KMS-11 (cell line): ENCODE data around the gene CFAP52.
A peak's percentile ranks its signal among the peaks of the same experiment; 100 is the strongest.

Experiments
- H2AFZ ChIP-seq: fragments of 200-600 bp; sonication (generic); 2 replicates; pipeline ENCODE4 v1.6.1; 2016; ENCODE audit warnings: antibody characterized with exemption, mixed run types, low read depth
- H3K27ac ChIP-seq: fragments of 200-600 bp; sonication (generic); 2 replicates; pipeline ENCODE4 v1.6.1; 2016; ENCODE audit warnings: mild to moderate bottlenecking, mixed run types
- H3K27me3 ChIP-seq: fragments of 200-600 bp; sonication (generic); 2 replicates; pipeline ENCODE4 v1.6.1; 2017; ENCODE audit warnings: mild to moderate bottlenecking, low read depth, mixed run types, moderate library complexity; ENCODE audit not compliant: insufficient read depth
- H3K36me3 ChIP-seq: fragments of 200-600 bp; sonication (generic); 2 replicates; pipeline ENCODE4 v1.6.1; 2017; ENCODE audit warnings: mild to moderate bottlenecking, mixed run types; ENCODE audit not compliant: insufficient read depth
- H3K4me1 ChIP-seq: fragments of 200-600 bp; sonication (generic); 2 replicates; pipeline ENCODE4 v1.6.1; 2016; ENCODE audit warnings: mild to moderate bottlenecking, low read depth, mixed run types; ENCODE audit not compliant: poor library complexity, severe bottlenecking
- H3K4me2 ChIP-seq: fragments of 200-600 bp; sonication (generic); 2 replicates; pipeline ENCODE4 v1.7.0; 2016; ENCODE audit warnings: mild to moderate bottlenecking, mixed run types
- H3K4me3 ChIP-seq: fragments of 200-600 bp; sonication (generic); IDR thresholded peaks from 2 replicates; pipeline ENCODE4 v1.6.1; 2017; ENCODE audit warnings: low read depth, low read length, mixed read lengths; ENCODE audit not compliant: insufficient read depth
- H3K79me2 ChIP-seq: fragments of 200-600 bp; sonication (generic); 2 replicates; pipeline ENCODE4 v1.6.1; 2016; ENCODE audit warnings: low read depth, mixed run types; ENCODE audit not compliant: insufficient read depth
- H3K9ac ChIP-seq: fragments of 200-600 bp; sonication (generic); 2 replicates; pipeline ENCODE4 v1.6.1; 2016; ENCODE audit warnings: mild to moderate bottlenecking, mixed run types
- H4K20me1 ChIP-seq: fragments of 200-600 bp; sonication (generic); 2 replicates; pipeline ENCODE4 v1.6.1; 2016; ENCODE audit warnings: mild to moderate bottlenecking, mixed run types; ENCODE audit not compliant: insufficient read depth
- TF ChIP-seq, protein P1 (sequence below): fragments of 200-600 bp; sonication (generic); conservative IDR thresholded peaks from 2 replicates; pipeline ENCODE4 v1.6.1; 2017; ENCODE audit warnings: low read depth, mild to moderate bottlenecking, antibody characterized with exemption, low read length, moderate library complexity, mixed read lengths

CFAP52 gene

DNA sequence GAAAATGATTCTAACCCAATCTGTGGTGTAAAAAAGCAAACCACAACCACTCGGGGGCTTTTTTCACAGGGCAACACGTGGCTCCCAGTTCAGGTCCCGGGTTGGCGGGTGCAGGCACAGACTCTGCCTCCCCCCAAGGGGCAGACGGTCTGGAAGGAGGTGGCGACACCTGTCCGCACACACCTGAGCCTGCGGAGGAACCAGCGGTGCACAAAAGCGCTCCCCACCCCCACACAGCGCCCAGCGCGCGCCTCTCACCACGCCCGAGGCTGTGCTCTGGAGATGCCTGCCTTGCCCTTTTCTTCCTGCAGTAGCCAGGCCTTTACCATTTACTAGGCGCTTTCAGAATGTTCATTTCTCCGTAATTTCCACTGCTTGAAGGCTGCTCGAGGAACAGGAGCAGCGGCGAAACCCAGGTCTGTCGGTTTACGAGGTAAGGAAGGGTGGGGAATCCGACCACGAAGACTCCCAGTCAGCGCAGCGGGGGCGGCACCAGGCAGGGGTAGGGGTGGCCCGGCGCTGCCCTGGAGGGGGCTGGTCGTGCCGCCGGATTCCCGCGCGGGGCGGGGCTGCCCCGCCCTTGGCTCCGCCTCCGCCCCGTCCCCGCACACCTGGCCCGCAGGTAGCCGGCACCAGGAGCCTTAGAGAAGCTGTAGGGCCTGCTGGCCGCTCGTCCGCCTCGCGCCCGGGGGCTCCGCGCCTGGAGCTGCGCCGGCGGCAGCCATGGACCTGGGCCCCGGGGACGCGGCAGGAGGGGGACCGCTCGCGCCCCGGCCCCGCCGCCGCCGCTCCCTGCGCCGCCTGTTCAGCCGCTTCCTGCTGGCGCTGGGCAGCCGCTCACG lies 68.7 kb downstream of the CFAP52 start, which contains the start of gene USP43:
Gene USP43, plus strand, starts transcription at position 608 of the 842 bp plus-strand sequence. Its CDS starts 116 bp downstream, at position 724.
- H3K36me3 ChIP-seq: no peaks in the 10 kb centered on the region
- no peaks in the 10 kb centered on the region for H3K79me2 ChIP-seq
- H3K27me3 ChIP-seq: no peaks in the 10 kb centered on the region
- H2AFZ ChIP-seq: peak within 1 kb of the TSS; percentile 30; the same call in 1 of the 2 replicates
- peak within 1 kb of the TSS; percentile 61 for H3K9ac ChIP-seq
- no peaks in the 10 kb centered on the region for H4K20me1 ChIP-seq
- TF ChIP-seq, protein P1, sequence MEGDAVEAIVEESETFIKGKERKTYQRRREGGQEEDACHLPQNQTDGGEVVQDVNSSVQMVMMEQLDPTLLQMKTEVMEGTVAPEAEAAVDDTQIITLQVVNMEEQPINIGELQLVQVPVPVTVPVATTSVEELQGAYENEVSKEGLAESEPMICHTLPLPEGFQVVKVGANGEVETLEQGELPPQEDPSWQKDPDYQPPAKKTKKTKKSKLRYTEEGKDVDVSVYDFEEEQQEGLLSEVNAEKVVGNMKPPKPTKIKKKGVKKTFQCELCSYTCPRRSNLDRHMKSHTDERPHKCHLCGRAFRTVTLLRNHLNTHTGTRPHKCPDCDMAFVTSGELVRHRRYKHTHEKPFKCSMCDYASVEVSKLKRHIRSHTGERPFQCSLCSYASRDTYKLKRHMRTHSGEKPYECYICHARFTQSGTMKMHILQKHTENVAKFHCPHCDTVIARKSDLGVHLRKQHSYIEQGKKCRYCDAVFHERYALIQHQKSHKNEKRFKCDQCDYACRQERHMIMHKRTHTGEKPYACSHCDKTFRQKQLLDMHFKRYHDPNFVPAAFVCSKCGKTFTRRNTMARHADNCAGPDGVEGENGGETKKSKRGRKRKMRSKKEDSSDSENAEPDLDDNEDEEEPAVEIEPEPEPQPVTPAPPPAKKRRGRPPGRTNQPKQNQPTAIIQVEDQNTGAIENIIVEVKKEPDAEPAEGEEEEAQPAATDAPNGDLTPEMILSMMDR: no peak
- peak within 1 kb of the TSS; percentile 54; the same call in 1 of the 2 replicates for H3K4me2 ChIP-seq
- H3K4me3 ChIP-seq: no peak within 1 kb of the TSS
- H3K27ac ChIP-seq: peak within 1 kb of the TSS; percentile 64
- no peaks in the 10 kb centered on the region for H3K4me1 ChIP-seq

DNA sequence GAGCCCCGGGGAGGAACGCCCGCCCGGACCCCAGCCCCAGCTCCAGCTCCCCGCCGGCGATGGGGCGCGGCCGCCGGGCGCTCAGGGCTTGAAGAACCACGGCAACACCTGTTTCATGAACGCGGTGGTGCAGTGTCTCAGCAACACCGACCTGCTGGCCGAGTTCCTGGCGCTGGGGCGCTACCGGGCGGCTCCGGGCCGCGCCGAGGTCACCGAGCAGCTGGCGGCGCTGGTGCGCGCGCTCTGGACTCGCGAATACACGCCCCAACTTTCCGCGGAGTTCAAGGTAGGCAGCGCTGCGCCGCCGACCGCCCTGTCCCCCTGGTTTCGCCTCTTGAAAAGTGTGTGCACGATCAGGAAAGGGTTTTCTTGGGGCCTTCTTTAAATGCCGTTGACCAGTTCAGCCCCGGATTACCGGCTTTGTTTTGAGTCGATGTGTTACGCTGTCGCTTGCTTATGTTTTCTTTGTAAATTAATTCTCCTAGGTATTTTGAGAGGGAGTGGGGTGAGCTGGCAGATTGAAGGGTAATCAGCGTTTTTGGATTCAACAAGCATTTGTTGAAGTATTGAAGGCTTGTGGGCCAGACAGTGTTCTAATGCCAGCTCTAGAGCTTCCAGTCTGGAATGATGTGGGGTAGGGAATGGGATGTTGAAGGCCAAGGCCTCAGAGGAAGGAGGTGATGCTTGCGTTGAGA lies 69.6 kb downstream of the CFAP52 start:
- H2AFZ ChIP-seq: peak overlapping the region; percentile 30; the same call in 1 of the 2 replicates
- peak overlapping the region; percentile 54; the same call in 1 of the 2 replicates for H3K4me2 ChIP-seq
- no peaks in the 10 kb centered on the region for H3K36me3 ChIP-seq
- no peaks in the 10 kb centered on the region for H4K20me1 ChIP-seq
- no peak overlapping the region for H3K27ac ChIP-seq
- H3K4me3 ChIP-seq: no peak overlapping the region
- TF ChIP-seq, protein P1: no peak
- no peak overlapping the region; the same call in 1 of the 2 replicates for H3K9ac ChIP-seq
- no peaks in the 10 kb centered on the region for H3K27me3 ChIP-seq
- H3K79me2 ChIP-seq: no peaks in the 10 kb centered on the region
- no peaks in the 10 kb centered on the region for H3K4me1 ChIP-seq

DNA sequence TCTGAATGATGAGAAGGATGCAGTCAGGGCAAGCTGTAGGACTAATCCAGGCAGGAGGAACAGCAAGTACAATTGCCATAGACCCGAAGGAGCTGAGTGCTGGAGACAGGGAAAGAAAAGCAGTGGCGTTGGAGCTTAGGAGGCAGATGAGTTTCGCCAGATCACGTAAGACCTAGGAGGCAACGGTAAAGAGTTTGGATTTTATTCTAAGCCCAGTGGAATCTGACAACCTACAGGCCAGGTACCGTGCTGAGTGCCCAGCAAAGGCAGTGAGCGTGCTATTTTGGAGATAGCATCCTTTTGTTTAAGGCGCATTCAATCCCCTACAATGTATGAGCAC lies 70.1 kb downstream of the CFAP52 start:
- H3K79me2 ChIP-seq: no peaks in the 10 kb centered on the region
- no peak overlapping the region for H3K9ac ChIP-seq
- no peak overlapping the region for H2AFZ ChIP-seq
- H3K4me3 ChIP-seq: no peak overlapping the region
- H3K27me3 ChIP-seq: no peaks in the 10 kb centered on the region
- no peaks in the 10 kb centered on the region for H3K36me3 ChIP-seq
- H3K4me2 ChIP-seq: peak overlapping the region; percentile 54; the same call in 1 of the 2 replicates
- no peaks in the 10 kb centered on the region for H3K4me1 ChIP-seq
- no peaks in the 10 kb centered on the region for H4K20me1 ChIP-seq
- no peak overlapping the region for H3K27ac ChIP-seq
- TF ChIP-seq, protein P1: no peak

DNA sequence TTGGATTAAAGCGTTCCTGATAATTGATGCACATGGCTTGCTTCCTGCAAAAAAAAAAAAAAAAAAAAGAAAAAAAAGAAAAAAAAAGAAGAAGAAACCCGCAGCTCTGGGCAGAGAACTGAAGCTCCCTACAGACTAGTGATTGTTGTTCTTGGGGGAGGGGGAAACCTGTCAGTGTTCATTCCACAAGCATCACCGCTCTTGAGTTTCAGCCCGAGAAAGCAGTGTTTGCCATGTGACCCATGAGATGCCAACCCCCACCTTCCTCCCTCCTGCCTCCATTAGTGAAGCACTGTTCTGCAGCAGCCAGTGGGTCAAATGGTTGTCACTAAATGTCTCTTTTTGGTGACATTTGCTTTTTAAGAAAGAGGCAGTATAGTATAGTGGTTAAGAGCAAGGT lies 70.6 kb downstream of the CFAP52 start:
- TF ChIP-seq, protein P1: no peak
- Histone ChIP-seq H3K27ac (no peak overlapping the region), H3K4me1 (no peaks in the 10 kb centered on the region), H3K4me2 (no peak overlapping the region), H3K9ac (no peak overlapping the region), H3K36me3 (no peaks in the 10 kb centered on the region), H4K20me1 (no peaks in the 10 kb centered on the region), H3K4me3 (no peak overlapping the region), H2AFZ (no peak overlapping the region), H3K79me2 (no peaks in the 10 kb centered on the region), H3K27me3 (no peaks in the 10 kb centered on the region)
